ENCODE measurements around the gene TET3.

The TET3 gene

GRCh38 chr2:74029714-74030397, 45.1 kb downstream of the TET3 start:
- Mint-ChIP-seq H3K27ac (no peak overlapping the region), H3K9me3 (peaks cover 7% of the 10 kb centered on the region), H3K27me3 (peaks cover 4% of the 10 kb centered on the region), H3K4me3 (no peak overlapping the region), H3K4me1 (peaks cover 77% of the 10 kb centered on the region), H3K36me3 (peaks cover 13% of the 10 kb centered on the region)
- CTCF ChIA-PET = no interaction called here
- no peak for DNase-seq

GRCh38 chr2:74031221-74031620, 46.5 kb downstream of the TET3 start:
- Mint-ChIP-seq H3K36me3 (peaks cover 13% of the 10 kb centered on the region), H3K4me3 (no peak overlapping the region), H3K9me3 (peaks cover 7% of the 10 kb centered on the region), H3K27me3 (peaks cover 4% of the 10 kb centered on the region), H3K27ac (peak overlapping the region; percentile 34), H3K4me1 (peaks cover 70% of the 10 kb centered on the region)
- CTCF ChIA-PET = no interaction called here
- DNase-seq = no peak

GRCh38 chr2:74031959-74032287, 47.2 kb downstream of the TET3 start:
- H3K27ac Mint-ChIP-seq = peak overlapping the region; percentile 92
- peaks cover 11% of the 10 kb centered on the region for H3K36me3 Mint-ChIP-seq
- peak overlapping the region; percentile 66 for H3K4me3 Mint-ChIP-seq
- peaks cover 4% of the 10 kb centered on the region for H3K27me3 Mint-ChIP-seq
- H3K4me1 Mint-ChIP-seq = peaks cover 70% of the 10 kb centered on the region
- CTCF ChIA-PET = interaction anchor here (1.3 kb wide), 1 partner anchor 44 kb away, joined by 3 read pairs; no protein-coding TSS in a partner anchor
- H3K9me3 Mint-ChIP-seq = peaks cover 7% of the 10 kb centered on the region
- no peak for DNase-seq

- CTCF ChIA-PET = interaction anchor here (1.0 to 1.3 kb wide), 2 partner anchors 26 to 46 kb away, joined by 3 to 4 read pairs; no protein-coding TSS in a partner anchor
- peak overlapping the region; percentile 92 for H3K27ac Mint-ChIP-seq
- peak overlapping the region; percentile 15 for H3K4me3 Mint-ChIP-seq
- H3K36me3 Mint-ChIP-seq = peaks cover 3% of the 10 kb centered on the region
- no peak for DNase-seq
- peaks cover 1% of the 10 kb centered on the region for H3K9me3 Mint-ChIP-seq
- H3K4me1 Mint-ChIP-seq = peaks cover 75% of the 10 kb centered on the region
- H3K27me3 Mint-ChIP-seq = peaks cover 4% of the 10 kb centered on the region
Observed at GRCh38 chr2:74033375-74033774, 48.7 kb downstream of the TET3 start.

All from activated naive CD4-positive, alpha-beta T cell treated with anti-CD3 and anti-CD28 coated beads, Interleukin-2, amount 10 ng/mL, durations not matched to agents 7 days and 5 days (primary cell).